A549 (cell line): ENCODE data around the gene PTGFRN.

Experiments
- SREBF2 ChIP-seq: fragments of 450-650 bp; IDR thresholded peaks from 2 replicates; pipeline ENCODE4 v1.6.1; 2014; ENCODE audit warnings: mild to moderate bottlenecking, moderate library complexity
- TP53 ChIP-seq: fragments of 250-450 bp; sonication (Bioruptor Pico); IDR thresholded peaks from 2 replicates; pipeline ENCODE4 v1.5.0; 2021; ENCODE audit warnings: mild to moderate bottlenecking, moderate library complexity
- TF ChIP-seq, protein P1 (sequence below): fragments of >200 bp; sonication (Bioruptor Twin); formaldehyde crosslinking; IDR thresholded peaks from 3 replicates; pipeline ENCODE4 v1.5.1; 2016

DNA sequence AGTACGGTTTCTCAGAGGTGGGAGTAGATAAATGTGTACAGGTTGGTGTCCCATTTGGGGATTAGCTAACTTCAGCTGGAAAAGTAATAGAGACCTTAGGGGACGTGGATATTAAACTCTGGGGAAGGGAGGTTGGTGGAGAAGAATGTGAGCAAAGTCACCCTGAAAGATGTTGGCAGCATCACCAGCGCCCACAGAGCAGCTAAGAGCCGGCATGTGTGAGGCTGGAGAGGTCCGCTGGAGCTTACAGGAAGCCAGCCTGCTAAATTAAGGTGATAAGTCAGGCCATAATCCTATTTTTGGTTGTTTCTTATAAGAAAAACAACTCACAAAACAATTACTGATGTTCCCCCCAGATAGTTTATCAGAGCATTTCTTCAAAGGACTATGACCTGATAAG is 12.2 kb downstream of the PTGFRN start:
- TF ChIP-seq SREBF2, result no peak
- TF ChIP-seq TP53 (CRISPR knock-in tag), result no peak
- TF ChIP-seq, protein P1, sequence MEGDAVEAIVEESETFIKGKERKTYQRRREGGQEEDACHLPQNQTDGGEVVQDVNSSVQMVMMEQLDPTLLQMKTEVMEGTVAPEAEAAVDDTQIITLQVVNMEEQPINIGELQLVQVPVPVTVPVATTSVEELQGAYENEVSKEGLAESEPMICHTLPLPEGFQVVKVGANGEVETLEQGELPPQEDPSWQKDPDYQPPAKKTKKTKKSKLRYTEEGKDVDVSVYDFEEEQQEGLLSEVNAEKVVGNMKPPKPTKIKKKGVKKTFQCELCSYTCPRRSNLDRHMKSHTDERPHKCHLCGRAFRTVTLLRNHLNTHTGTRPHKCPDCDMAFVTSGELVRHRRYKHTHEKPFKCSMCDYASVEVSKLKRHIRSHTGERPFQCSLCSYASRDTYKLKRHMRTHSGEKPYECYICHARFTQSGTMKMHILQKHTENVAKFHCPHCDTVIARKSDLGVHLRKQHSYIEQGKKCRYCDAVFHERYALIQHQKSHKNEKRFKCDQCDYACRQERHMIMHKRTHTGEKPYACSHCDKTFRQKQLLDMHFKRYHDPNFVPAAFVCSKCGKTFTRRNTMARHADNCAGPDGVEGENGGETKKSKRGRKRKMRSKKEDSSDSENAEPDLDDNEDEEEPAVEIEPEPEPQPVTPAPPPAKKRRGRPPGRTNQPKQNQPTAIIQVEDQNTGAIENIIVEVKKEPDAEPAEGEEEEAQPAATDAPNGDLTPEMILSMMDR, result no peak
